Germinal center (tissue), 1 donor: ENCODE data around the gene KRT84.

Experiments
- DNase-seq: peaks from one replicate; pipeline ENCODE4 v3.0.0; 2012; ENCODE audit warnings: mixed read lengths, low spot score

KRT84 gene, protein sequence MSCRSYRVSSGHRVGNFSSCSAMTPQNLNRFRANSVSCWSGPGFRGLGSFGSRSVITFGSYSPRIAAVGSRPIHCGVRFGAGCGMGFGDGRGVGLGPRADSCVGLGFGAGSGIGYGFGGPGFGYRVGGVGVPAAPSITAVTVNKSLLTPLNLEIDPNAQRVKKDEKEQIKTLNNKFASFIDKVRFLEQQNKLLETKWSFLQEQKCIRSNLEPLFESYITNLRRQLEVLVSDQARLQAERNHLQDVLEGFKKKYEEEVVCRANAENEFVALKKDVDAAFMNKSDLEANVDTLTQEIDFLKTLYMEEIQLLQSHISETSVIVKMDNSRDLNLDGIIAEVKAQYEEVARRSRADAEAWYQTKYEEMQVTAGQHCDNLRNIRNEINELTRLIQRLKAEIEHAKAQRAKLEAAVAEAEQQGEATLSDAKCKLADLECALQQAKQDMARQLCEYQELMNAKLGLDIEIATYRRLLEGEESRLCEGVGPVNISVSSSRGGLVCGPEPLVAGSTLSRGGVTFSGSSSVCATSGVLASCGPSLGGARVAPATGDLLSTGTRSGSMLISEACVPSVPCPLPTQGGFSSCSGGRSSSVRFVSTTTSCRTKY

DNA sequence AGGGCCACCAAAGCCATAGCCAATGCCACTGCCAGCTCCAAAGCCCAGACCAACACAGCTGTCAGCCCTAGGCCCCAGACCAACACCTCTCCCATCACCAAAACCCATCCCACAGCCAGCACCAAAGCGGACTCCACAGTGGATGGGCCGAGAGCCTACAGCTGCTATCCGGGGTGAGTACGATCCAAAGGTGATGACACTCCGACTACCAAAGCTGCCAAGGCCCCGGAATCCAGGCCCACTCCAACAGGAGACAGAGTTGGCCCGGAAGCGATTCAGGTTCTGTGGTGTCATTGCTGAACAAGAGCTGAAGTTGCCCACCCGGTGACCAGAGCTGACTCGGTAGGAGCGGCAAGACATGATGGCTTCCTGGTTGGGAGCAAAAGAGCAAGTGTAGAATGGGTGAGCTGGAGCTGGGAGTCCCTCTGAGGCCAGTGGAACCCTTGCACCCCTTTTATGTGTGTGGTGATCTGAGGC is at the start of gene KRT84:
Gene KRT84 (minus strand): TSS at position 427 of the 477 bp plus-strand sequence. CDS start 67 bp downstream, at position 360.
- no peak for DNase-seq

DNA sequence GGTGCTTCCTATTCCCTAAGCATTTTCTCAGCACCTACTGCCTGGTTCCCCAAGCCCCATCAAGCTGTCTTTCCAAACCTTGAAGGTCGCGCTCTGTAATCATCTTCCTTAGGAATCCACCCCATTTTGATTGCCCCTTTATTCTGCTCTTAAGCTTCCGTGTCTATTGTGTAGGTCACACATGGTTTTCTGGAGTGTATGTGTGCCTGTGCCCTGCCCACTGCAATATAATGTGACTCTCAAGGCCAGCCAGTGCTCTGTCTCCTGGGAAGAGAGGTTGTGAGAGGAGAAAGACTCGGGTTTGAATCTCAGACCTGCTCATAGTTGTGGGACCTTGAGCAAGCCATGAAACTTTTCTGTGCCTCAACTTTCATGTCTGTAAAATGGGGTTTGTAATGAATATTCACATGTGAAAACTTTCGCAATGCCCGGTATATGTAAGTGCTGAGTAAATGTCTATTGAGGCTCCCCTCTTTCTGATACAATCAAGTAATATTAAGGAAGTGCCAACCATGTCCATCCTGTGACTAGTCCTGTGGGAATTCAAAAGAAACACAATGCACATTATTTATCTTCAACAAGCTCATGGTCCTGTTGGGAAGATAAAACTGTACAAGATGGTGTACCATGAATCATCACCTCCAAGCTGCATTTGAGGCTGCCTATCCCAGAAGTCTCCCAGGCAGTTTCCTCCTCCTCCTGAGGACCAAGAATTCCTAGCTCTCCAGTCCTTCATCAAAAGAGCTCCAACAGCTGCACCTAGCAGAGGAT is 49.5 kb upstream of the KRT84 start:
- DNase-seq = no peak

DNA sequence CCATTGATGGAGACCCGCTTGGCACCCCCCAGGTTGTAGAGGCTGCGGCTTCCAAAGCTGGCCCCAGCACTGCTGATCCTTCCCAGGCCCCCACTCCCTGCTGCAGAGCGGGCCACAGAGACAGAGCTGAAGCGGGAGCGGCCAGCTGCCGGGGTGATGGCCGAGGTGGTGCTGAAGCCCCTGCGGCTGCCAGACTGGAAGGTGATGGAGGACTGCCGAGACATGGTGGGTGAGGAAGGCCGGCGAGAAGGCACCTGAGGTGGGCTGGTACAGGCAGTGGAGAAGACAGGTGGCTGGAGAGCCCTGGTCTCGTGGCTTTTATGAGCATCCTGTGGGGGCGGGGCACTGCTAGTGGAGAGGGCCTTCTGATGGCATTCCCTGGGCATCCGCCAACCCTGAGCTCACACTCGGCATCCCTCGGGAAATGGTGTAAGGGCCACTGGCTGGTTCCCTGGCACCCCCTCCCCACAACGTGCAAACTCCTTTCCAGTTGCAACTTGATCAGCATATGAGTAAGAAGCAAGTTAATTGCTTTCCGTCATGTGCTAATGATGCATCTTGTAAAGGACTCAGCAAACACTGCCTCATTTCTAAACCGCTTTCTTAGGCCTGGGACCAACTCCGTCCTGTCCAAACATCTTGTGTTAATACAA is 48.8 kb upstream of the KRT84 start, which contains the start of gene KRT75:
Gene KRT75 (minus strand): TSS at position 291 of the 653 bp plus-strand sequence. CDS start 67 bp downstream, at position 224.
- DNase-seq = no peak

DNA sequence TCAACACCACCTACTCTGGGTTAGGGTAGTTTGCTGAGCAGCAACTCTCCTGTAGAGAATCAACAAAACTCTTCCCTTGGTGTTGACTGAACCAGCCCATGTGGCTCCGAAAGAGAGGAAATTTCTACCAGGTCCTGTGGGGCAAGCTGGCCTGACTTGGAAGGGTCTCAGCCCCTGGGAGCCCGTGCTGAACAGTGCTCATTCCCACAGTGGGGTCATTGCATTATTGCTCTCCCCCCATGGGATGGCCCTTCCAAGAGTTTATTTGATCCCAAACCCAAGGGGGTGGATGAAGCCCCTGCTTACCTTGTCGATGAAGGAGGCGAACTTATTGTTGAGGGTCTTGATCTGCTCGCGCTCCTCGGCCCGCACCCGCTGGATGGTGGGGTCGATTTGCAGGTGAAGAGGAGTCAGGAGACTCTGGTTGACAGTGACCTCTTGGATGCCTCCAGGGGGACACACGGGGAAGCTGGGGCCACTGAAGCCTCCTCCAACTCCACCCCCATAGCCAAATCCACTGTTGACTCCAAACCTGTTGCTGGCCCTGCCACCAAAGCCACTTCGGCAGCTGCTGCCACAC is 48.1 kb upstream of the KRT84 start:
- DNase-seq = no peak

DNA sequence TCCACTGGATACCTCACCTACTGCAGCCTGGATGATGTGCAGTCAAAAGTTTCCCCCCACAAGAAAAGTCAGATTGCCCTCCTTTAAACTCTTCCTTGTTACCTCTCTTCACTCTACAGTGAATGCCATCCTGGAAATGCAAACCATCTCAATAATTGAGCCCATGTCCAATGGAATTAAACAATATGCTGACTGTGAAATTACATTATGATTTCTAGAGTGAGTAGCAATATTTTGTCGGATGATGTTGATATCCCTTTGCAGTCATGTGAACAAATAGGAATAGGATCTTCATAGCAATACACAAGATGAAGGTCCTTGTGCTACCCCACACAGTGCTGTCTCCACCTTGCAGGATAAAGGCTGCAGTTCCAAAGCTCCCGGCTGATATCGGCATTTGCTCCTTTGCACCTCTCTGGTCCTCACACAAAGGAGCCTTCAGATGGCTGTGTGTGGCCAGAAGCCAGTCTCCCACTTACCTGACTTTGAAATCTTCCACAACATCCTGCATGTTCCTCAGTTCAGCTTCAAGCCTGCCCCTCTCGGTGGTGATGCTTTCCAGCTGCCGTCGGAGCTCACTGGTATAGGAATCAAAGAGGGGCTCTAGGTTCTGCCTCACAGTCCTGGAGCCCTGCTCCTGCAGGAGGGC is 47.2 kb upstream of the KRT84 start:
- no peak for DNase-seq

DNA sequence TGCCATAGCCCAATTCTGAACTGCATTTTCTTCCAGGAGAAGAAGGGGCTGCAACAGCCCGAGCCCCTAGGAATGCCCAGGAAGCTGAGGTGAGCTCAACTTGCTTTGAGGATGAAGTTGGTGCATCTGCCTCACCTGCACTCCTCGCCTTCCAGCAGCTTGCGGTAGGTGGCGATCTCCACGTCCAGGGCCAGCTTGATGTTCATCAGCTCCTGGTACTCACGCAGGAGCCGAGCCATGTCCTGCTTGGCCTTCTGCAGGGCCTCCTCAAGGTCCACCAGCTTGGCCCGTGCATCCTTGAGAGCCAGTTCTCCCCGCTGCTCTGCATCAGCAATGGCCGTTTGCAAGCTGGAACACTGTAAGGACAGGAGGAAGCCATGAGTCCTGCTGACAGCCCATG is 42.7 kb upstream of the KRT84 start:
- no peak for DNase-seq

DNA sequence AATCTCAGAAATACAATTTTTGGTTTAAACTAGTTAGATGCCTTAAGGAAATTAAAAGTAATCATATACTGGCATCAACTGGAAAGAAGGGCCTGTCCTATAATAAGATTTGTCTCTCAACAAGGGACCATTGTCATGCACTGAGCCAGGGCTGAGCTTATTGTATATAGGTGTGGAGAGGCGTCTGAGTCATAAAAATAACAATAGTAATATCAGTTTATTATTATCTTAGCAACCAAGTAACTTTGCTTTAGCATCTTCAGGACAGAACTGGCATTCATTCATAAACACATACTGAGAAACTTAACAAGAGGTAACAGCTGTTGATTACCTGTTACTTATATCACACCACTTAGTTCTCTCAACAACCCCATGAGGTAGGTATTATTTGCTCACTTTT is 41.6 kb upstream of the KRT84 start:
- no peak for DNase-seq

DNA sequence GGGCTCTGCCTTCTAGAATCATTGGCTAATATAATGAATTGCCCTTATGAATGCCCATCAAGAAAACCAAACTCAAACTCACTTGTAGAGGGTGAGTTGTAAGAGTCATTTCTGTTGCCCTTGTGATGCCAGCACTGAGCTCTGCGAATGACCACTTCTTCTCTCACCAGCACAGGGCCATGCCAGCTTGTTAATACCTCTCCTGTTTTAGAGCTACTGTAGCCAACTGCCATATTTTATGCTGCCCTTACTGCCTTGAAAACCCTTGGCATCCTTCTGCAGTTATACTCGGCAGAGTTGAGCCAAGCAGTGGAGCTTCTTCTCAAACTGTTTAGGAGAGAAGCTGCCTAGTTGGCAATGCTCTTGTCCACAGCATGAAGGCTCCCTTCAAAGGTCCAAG is 40.6 kb upstream of the KRT84 start:
- no peak for DNase-seq

DNA sequence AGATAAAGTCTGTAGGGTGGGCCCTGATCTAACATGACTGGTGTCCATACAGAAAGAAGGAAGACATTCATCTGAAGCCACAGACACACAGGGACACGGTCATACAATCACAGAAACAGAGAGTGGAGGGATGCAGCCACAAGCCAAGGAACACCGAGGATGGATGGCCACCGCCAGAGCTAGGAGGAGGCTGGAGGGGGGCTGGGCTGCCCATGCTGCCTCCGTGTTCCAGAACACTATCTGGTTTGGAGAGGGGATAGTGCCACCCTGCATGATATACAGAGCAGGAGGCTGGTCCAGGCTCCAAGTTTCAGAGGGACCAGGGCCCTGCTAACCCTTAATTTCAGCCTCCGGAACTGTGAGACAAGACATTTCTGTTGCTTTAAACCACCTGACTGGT is 40.0 kb upstream of the KRT84 start:
- no peak for DNase-seq

DNA sequence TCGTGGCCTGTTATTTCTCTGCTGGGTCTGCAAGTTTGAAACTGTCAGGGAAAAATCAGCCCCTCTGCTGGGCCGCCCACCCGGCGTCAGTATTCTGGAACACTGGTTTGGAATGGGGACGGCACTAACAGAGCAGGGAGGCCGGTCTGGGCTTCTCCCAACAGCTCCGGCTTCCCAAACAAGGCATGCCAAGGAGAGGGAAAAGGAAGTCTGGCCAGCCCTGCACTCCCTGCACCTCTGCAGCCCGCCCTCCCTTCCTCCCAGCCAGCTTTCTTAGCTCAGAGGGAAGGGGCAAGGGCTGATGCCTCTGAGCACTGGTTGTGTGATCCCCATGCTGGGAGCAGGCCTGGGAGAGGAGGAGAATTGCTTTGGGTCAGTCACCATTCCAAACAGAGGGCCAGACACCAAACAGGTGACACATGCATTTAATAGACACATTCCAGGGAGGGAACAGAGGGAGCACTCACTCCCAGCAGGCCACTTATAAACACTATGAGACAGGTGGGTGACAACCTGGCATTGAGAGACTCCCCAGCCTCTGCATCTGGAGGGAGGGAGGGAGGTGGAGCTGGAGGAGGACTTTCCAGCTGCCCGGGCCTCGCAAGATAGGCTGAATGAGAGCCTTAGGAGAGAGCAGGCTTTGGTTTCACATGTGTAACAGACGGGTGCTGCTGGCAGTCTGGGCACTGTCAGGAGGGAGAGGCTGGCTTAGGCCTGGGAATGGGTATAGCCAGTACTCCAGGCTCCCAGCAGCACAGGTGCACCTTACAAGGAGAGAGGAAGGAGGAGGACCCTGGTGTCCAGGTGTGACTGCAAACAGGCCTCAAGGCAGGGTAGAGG is 38.4 kb upstream of the KRT84 start:
- DNase-seq = no peak

DNA sequence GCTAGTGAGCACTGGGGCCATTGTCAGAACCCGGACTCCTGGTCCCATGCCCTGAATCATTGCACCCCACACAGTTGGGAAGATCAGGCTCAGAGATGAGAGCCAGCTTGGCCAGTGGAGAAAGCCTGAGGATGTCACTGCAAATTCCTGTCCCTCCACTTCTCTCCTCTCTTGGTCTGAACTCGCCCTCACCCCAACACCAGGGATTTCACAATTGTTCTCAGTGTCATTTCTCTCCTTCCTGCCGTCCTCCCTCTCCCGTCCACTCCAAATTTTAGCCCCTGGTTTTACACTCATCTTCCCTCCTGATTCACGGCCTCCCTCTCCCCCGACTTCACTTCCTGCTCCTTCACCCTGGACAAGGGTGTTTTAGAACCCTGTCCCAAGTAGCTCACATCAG is 37.6 kb upstream of the KRT84 start:
- no peak for DNase-seq

DNA sequence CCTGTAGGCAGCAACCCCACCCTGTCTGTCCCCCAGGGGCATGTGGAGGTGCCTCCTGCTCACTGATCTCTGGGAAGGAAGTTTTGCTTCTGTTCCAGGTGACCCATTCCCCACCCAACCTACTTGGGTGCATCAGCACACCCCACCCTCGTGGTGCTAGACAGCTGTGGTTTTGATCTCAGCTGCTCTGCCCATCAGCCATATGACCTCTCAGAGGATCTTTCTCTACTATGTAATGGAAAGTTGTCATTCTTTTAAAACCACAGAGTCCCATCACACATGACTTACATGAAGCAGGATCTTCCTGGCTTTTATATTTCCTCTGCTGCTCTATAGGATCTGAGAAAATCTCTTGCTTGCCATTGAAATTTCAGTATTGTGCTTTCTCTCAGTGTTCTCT is 34.2 kb upstream of the KRT84 start:
- no peak for DNase-seq

DNA sequence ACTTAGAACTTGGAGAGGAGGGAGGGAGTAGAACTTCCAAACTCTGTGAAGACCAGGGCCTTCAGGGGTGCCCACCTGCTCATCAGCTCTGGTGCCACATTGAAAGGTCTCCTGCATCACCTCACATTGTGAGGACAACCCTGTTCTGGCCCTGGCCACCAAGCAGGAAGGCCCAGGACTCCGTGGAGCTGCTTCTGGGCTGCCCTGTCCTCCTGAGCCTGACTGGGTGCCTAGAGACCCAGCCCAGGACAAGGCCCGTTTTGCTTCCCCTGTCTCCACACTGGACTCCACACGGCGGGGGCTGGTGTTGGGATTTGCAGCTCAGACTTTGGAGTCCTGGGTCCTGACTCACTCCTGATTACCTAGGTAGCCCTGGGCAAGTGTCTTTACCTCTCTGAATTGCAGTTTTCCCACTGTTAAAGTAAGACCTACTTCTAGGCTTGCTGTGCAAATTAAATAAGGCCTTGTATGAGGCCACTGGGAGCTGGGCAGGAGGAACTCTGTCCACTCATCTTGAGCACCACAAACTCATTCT is 33.2 kb upstream of the KRT84 start:
- DNase-seq = no peak

DNA sequence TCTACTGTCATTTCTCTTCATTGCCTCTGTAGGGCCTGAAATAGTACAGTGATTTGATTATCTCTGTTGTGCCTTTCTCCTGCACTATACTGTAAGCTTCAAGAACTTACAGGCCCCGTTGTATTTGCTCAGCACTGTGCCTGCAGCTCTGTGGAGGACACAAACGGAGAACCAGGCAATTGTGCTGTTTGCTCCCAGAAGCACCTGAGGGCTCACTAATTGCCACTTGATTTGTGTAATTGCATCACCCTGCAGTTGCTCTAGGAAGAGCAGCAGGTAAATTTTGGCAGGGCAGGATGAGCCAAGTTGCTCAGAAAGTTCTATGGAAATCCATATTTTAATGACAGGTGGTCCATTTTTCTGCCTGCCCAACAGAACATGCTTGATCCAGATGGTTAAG is 32.3 kb upstream of the KRT84 start:
- DNase-seq = no peak

DNA sequence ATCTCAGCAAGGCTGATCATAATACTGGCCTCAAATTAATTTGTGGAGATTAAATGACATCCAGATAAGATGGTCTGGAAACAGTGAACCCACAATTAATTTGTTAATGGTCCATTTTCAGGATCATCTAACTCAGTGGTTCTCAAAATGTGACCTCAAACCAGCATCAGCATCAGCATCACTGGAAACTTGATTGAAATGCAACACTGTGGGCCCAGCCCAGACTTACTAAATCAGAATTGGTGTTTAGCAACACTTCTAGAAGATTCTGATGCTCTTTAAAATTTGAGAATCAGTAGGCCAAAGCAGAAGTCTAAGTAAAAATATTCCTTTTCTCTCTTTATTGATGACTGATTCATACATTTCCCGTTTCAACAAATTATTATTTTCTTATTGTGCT is 31.3 kb upstream of the KRT84 start:
- DNase-seq = no peak

DNA sequence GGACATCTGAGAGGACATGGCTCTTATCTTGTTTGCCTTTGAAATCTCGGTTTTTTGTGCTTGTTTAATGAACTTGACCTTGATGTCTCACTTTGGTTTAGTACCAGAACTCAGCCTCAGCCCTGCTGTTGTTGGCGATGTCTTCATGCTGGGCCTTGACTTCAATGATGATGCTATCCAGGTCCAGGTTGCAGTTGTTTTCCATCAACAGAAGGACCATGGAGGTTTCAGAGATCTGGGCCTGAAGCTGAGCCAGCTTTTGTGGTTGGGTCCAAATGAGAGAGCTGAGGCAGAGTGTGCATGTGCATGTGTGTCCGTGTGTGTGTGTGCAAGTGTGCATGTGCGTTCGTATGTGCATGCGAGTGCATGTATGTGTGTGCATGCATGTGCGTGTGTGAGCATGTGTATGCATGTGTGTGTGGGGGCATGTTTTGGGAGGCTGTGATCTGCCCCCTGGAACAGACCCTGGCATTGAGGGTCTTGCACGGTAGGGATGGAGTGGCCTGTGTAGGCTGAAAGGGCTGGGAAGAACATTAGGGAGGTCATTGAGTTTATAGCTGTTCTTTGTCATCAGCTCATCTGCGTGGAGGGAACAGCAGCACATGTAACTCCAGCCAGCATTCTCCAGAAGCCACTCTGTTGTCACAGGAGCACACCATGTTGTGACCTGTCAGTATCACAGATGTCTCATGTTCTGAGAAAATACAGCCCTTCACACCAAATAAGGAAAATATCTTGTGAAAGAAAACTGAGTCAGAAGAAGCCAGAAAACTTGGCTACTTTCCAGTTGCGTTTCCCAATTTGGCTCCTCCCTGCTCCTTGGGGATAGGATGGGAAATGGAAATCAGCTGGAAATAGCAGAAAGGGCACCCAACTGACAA is 30.7 kb upstream of the KRT84 start:
- no peak for DNase-seq

DNA sequence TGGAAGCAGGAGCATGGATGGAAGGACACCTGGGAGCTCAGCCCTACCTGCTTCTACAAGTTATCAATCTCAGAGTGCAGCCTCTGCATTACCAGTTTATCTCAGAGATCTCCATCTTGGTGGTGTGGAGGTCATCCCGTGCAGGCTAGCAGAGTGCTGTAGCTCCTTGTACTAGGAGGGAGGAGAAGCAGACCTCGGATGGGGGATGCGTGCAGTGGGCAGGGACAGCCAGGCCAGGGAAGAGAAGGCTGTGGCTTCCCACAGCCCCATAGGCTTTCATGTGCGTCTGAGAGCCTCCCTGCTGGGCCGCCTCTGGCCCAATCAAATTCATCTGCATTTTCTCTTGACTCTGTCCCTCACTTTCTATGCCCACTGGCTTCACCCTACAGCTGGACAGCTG is 29.5 kb upstream of the KRT84 start:
- no peak for DNase-seq

DNA sequence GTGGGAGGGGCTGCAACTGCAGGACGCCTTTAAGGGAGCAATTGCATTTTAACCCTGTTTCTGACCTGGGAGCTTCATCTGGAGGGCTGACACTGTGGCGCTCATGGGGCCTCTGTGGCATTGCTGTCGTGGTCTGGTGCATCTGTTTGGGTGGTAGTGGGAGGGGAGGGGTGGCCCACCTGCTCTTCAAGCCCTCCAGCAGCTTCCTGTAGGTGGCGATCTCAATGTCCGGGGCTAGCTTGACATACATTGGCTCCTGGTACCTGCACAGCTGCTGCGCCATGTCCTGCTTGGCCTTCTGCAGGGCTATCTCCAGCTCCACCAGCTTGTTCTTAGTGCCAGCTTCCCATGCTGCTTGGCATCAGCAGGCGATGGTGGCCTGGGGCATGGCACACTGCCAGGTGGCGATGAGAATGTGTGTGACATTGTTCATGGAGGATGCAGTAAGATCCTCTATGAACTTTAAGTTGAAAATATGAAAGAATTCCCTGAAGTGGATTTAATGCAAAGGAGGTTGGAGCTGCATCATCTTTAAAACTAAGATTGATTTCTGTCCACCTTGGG is 28.4 kb upstream of the KRT84 start:
- no peak for DNase-seq

DNA sequence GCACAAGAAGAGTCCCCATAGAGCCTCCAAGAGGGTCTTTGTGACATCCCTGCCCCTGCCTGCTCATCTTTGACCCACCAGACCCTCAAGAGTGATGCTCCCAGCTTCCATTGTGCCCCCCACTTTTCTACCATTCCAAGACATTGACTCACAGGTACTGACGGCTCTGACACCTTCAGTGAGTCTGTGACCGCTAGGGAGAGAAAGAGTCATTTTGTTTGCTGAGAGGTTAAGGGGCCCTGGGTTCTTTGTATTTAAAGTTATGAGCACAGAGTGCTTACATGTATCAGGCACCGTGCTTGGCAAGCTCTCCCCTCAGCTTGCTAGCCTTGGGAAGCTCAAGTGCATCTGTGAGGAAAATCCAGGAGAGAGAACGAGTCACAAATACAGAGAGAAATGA is 27.8 kb upstream of the KRT84 start:
- DNase-seq = no peak
